ENCODE measurements around the gene SOX13. TPM values are rescaled to one million over a fixed set of nuclear protein-coding genes. Genes with fewer than 3 reads are reported as not detected.
A peak's percentile ranks its signal among the peaks of the same experiment; 100 is the strongest.

SOX13 gene
- total RNA-seq, 1 donor from 2014 or later = 41.0 TPM

- Histone ChIP-seq H3K27me3 (no peaks in the 10 kb centered on the region), H3K36me3 (peaks cover 0 to 25% of the 10 kb centered on the region in 2 donors), H3K4me1 (peaks cover 59% of the 10 kb centered on the region), H3K27ac (peak overlapping the region; percentile 78), H3K9me3 (no peaks in the 10 kb centered on the region), H3K4me3 (no peak overlapping the region)
- intact Hi-C loops (cut with DNase I) = loop anchor here (2.0 kb wide), 1 partner anchor 258 kb away; no protein-coding TSS in a partner anchor
- no peak for DNase-seq (ENCODE audit: extremely low spot score in 2 of 2)
- no peak for TF ChIP-seq POLR2A (IDR thresholded peaks at IDR 0.05)
- TF ChIP-seq CTCF (IDR thresholded peaks at IDR 0.05) = no peak
- TF ChIP-seq POLR2AphosphoS5 (IDR thresholded peaks at IDR 0.05; ENCODE audit: insufficient read depth in 1 of 2, low read depth in 1 of 2) = no peak
These were observed 55.6 kb downstream of the SOX13 start for GRCh38 chr1:204128464-204128963.

GRCh38 chr1:204128964-204129896, 56.3 kb downstream of the SOX13 start:
- DNase-seq (ENCODE audit: extremely low spot score in 2 of 2) = no peak
- peak overlapping the region; percentile 35 to 43 for H3K4me3 ChIP-seq
- peaks cover 0 to 21% of the 10 kb centered on the region in 2 donors for H3K36me3 ChIP-seq
- H3K9me3 ChIP-seq = no peaks in the 10 kb centered on the region
- intact Hi-C loops (cut with DNase I) = loop anchor here (2.0 kb wide), 1 partner anchor 258 kb away; no protein-coding TSS in a partner anchor
- H3K27ac ChIP-seq = peak overlapping the region; percentile 78
- H3K27me3 ChIP-seq = no peaks in the 10 kb centered on the region
- H3K4me1 ChIP-seq = peaks cover 59% of the 10 kb centered on the region
- TF ChIP-seq POLR2A (IDR thresholded peaks at IDR 0.05) = no peak
- peak; percentile 79 to 99 (median 93) for TF ChIP-seq CTCF (IDR thresholded peaks at IDR 0.05)
- peak in 1 of 2 donors; percentile 20 for TF ChIP-seq POLR2AphosphoS5 (IDR thresholded peaks at IDR 0.05; ENCODE audit: insufficient read depth in 1 of 2, low read depth in 1 of 2)

GRCh38 chr1:204130178-204130577, 57.3 kb downstream of the SOX13 start:
- no peaks in the 10 kb centered on the region for H3K9me3 ChIP-seq
- H3K4me1 ChIP-seq = peaks cover 59% of the 10 kb centered on the region
- peaks cover 0 to 20% of the 10 kb centered on the region in 2 donors for H3K36me3 ChIP-seq
- H3K27ac ChIP-seq = peak overlapping the region; percentile 78
- no peak overlapping the region for H3K4me3 ChIP-seq
- no peaks in the 10 kb centered on the region for H3K27me3 ChIP-seq
- no peak for DNase-seq (ENCODE audit: extremely low spot score in 2 of 2)
- intact Hi-C loops (cut with DNase I) = no loop called here
- TF ChIP-seq POLR2A (IDR thresholded peaks at IDR 0.05) (no peak), CTCF (IDR thresholded peaks at IDR 0.05) (no peak), POLR2AphosphoS5 (IDR thresholded peaks at IDR 0.05; ENCODE audit: insufficient read depth in 1 of 2, low read depth in 1 of 2) (no peak)

GRCh38 chr1:204130981-204131892, 58.3 kb downstream of the SOX13 start:
- Histone ChIP-seq H3K27me3 (no peaks in the 10 kb centered on the region), H3K4me3 (no peak overlapping the region), H3K36me3 (peaks cover 0 to 20% of the 10 kb centered on the region in 2 donors), H3K9me3 (no peaks in the 10 kb centered on the region), H3K27ac (peak overlapping the region; percentile 78), H3K4me1 (peaks cover 55% of the 10 kb centered on the region)
- intact Hi-C loops (cut with DNase I) = no loop called here
- no peak for DNase-seq (ENCODE audit: extremely low spot score in 2 of 2)
- TF ChIP-seq POLR2AphosphoS5 (IDR thresholded peaks at IDR 0.05; ENCODE audit: insufficient read depth in 1 of 2, low read depth in 1 of 2) (peak in 1 of 2 donors; percentile 53), POLR2A (IDR thresholded peaks at IDR 0.05) (no peak)

- Histone ChIP-seq H3K4me1 (peaks cover 48% of the 10 kb centered on the region), H3K27me3 (no peaks in the 10 kb centered on the region), H3K27ac (peak overlapping the region; percentile 78), H3K9me3 (no peaks in the 10 kb centered on the region), H3K36me3 (peaks cover 0 to 23% of the 10 kb centered on the region in 2 donors), H3K4me3 (no peak overlapping the region)
- TF ChIP-seq CTCF (IDR thresholded peaks at IDR 0.05) (no peak), POLR2AphosphoS5 (IDR thresholded peaks at IDR 0.05; ENCODE audit: insufficient read depth in 1 of 2, low read depth in 1 of 2) (no peak)
- no peak for DNase-seq (ENCODE audit: extremely low spot score in 2 of 2)
- intact Hi-C loops (cut with DNase I) = no loop called here
These were observed 59.1 kb downstream of the SOX13 start for GRCh38 chr1:204131978-204132377.

Measured in vagina (tissue), 2 donors.